ENCODE measurements around the gene NOL11. TPM values are rescaled to one million over a fixed set of nuclear protein-coding genes. Genes with fewer than 3 reads are reported as not detected.

NOL11 gene
- total RNA-seq, 2 donors from 2014 or later, result 25.0 to 33.8 TPM

DNA sequence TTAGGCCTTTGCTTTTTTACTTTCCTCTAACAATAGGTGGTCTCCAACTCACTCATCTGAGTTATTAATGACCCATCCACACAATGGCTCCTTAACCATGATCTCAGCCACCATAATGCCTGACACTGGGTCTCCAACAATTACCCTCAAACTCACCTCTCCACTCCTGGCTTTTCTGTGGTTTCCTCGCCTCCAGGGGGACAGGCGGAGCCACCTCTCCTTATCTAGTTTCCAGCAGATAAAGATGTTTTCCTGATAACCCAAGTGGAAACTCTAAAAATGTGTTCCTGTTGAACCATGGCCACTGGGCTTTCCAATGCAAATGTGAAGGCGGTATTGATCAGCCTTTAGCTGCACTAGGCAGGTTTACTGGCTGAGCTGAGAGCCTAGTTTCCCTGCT lies 9.4 kb upstream of the NOL11 start:
- WGBS, result 93% methylated on average over 3 of the region's 3 CpGs
- Histone ChIP-seq H3K27ac (no peak overlapping the region), H3K36me3 (no peaks in the 10 kb centered on the region), H3K4me3 (no peak overlapping the region), H3K4me1 (replicated peaks) (no peaks in the 10 kb centered on the region), H3K9me3 (no peaks in the 10 kb centered on the region), H3K27me3 (replicated peaks; ENCODE audit: insufficient read depth) (no peaks in the 10 kb centered on the region)
- DNase-seq (ENCODE audit: low spot score), result no peak
- TF ChIP-seq, protein P1, sequence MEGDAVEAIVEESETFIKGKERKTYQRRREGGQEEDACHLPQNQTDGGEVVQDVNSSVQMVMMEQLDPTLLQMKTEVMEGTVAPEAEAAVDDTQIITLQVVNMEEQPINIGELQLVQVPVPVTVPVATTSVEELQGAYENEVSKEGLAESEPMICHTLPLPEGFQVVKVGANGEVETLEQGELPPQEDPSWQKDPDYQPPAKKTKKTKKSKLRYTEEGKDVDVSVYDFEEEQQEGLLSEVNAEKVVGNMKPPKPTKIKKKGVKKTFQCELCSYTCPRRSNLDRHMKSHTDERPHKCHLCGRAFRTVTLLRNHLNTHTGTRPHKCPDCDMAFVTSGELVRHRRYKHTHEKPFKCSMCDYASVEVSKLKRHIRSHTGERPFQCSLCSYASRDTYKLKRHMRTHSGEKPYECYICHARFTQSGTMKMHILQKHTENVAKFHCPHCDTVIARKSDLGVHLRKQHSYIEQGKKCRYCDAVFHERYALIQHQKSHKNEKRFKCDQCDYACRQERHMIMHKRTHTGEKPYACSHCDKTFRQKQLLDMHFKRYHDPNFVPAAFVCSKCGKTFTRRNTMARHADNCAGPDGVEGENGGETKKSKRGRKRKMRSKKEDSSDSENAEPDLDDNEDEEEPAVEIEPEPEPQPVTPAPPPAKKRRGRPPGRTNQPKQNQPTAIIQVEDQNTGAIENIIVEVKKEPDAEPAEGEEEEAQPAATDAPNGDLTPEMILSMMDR (IDR thresholded peaks at IDR 0.05), result no peak
- intact Hi-C loops (cut with DNase I), result no loop called here

DNA sequence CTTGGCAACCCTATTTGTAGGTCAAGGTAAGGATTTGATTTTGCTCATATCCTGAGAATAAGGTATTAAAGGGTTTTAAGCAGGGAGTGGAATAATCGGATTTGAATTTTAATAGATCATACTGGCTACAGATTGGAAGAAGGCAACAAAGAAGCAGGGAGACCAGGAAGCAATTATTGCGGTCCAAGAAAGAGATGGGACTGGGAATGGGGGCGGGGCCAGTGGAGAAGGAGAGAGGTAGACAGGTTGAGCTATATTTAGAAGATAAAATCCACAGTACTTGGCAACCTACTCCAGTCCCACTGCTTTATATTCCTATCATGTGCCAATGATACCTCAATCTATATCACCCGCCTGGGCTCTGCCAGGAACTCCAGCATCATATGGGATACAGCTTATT lies 5.8 kb upstream of the NOL11 start:
- intact Hi-C loops (cut with DNase I), result no loop called here
- DNase-seq (ENCODE audit: low spot score), result no peak
- no peaks in the 10 kb centered on the region for H3K27me3 ChIP-seq (replicated peaks; ENCODE audit: insufficient read depth)
- H3K9me3 ChIP-seq, result no peaks in the 10 kb centered on the region
- H3K4me3 ChIP-seq, result no peak overlapping the region
- TF ChIP-seq POLR2A (IDR thresholded peaks at IDR 0.05) (no peak), POLR2AphosphoS5 (IDR thresholded peaks at IDR 0.05) (no peak)
- TF ChIP-seq, protein P1 (IDR thresholded peaks at IDR 0.05), result no peak
- H3K36me3 ChIP-seq, result no peaks in the 10 kb centered on the region
- no peak overlapping the region for H3K27ac ChIP-seq
- 65% methylated on average over 4 of the region's 4 CpGs for WGBS
- no peaks in the 10 kb centered on the region for H3K4me1 ChIP-seq (replicated peaks)

DNA sequence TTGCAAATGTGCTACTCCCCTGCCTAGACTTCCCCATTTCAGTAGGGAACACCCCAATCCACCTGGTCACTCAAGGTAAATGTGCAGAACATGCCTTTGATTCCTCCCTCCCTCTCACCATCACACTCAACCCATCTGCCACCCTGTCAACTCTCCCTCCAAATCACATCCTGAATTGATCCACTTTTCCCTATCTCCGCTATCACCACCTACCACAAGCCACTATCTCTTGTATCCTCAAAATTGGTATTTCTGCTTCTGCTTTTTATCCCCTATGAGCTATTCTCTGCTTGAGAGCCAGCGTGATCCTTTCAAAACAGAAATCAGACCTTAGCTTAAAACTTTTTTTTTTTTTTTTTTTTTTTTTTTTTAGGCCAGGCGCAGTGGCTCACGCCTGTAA lies 5.4 kb upstream of the NOL11 start:
- TF ChIP-seq POLR2A (IDR thresholded peaks at IDR 0.05) (no peak), POLR2AphosphoS5 (IDR thresholded peaks at IDR 0.05) (no peak)
- TF ChIP-seq, protein P1 (IDR thresholded peaks at IDR 0.05), result no peak
- WGBS, result 90% methylated on average over 4 of the region's 4 CpGs
- Histone ChIP-seq H3K9me3 (no peaks in the 10 kb centered on the region), H3K36me3 (no peaks in the 10 kb centered on the region), H3K27ac (no peak overlapping the region), H3K27me3 (replicated peaks; ENCODE audit: insufficient read depth) (no peaks in the 10 kb centered on the region), H3K4me1 (replicated peaks) (no peaks in the 10 kb centered on the region), H3K4me3 (no peak overlapping the region)
- DNase-seq (ENCODE audit: low spot score), result no peak
- intact Hi-C loops (cut with DNase I), result no loop called here

DNA sequence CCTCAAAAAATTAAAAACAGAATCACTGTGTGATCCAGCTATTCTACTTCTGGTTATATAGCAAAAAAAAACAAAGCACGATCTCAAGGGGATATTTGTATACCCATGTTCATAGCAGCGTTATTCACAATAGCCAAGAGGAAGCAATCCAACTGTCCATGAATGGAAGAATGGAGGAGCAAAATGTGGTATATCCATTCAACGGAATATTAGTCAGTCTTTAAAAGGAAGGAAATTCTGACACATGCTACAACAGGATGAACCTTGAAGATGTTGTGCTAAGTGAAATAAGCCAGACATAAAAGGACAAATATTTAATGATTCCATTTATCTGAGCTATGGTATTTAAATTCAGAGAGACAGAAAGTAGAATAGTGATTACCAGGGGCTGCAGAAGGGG lies 4.6 kb upstream of the NOL11 start:
- intact Hi-C loops (cut with DNase I), result no loop called here
- WGBS, result 95% methylated on average over 3 of the region's 3 CpGs

DNA sequence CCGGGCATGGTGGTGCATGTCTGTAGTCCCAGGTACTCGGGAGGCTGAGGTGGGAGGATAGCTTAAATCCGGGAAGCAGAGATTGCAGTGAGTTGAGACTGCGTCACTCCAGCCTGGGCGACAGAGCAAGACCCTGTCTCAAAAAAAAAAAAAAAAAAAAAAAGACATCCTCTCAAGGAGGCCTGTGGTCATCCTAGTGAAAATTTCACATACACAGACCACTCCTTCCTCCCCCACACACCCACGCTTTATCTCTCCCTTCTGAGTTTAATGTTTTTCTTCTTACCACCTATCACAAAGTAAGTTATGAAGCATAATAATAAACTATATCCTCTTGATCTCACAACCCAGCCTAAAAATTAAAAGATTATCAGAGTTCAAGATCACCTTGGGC lies 1.3 kb upstream of the NOL11 start:
- 93% methylated on average over 6 of the region's 6 CpGs for WGBS
- intact Hi-C loops (cut with DNase I), result loop anchor here (5.0 kb wide), 1 partner anchor 111 kb away; the partner anchor contains the start of gene BPTF
- Histone ChIP-seq H3K27me3 (replicated peaks; ENCODE audit: insufficient read depth) (no peaks in the 10 kb centered on the region), H3K9me3 (no peaks in the 10 kb centered on the region), H3K4me1 (replicated peaks) (no peaks in the 10 kb centered on the region), H3K36me3 (peaks cover 0 to 2% of the 10 kb centered on the region in 2 donors), H3K4me3 (no peak overlapping the region), H3K27ac (no peak overlapping the region)
- DNase-seq (ENCODE audit: low spot score), result no peak
- TF ChIP-seq POLR2A (IDR thresholded peaks at IDR 0.05) (no peak), POLR2AphosphoS5 (IDR thresholded peaks at IDR 0.05) (no peak)
- TF ChIP-seq, protein P1 (IDR thresholded peaks at IDR 0.05), result no peak

More for the DNA sequence above, 4.6 kb upstream of the NOL11 start:
- TF ChIP-seq POLR2AphosphoS5 (IDR thresholded peaks at IDR 0.05) (no peak), POLR2A (IDR thresholded peaks at IDR 0.05) (no peak)
- TF ChIP-seq, protein P1 (IDR thresholded peaks at IDR 0.05), result no peak
- H3K27ac ChIP-seq, result no peak overlapping the region
- no peaks in the 10 kb centered on the region for H3K9me3 ChIP-seq
- H3K27me3 ChIP-seq (replicated peaks; ENCODE audit: insufficient read depth), result no peaks in the 10 kb centered on the region
- H3K36me3 ChIP-seq, result no peaks in the 10 kb centered on the region
- no peaks in the 10 kb centered on the region for H3K4me1 ChIP-seq (replicated peaks)
- no peak for DNase-seq (ENCODE audit: low spot score)
- no peak overlapping the region for H3K4me3 ChIP-seq

Data from prostate gland (tissue), 2 donors.